Neutrophil (primary cell): ENCODE results near the gene LRRK2.
A peak's percentile ranks its signal among the peaks of the same experiment; 100 is the strongest.

Experiments
- H3K27ac ChIP-seq: fragments of 200-600 bp; sonication (generic); 2 replicates; pipeline ENCODE4 v1.5.1; 2016; ENCODE audit warnings: mild to moderate bottlenecking, moderate library complexity
- H3K27me3 ChIP-seq: fragments of 200-600 bp; sonication (generic); 2 replicates; pipeline ENCODE4 v1.6.0; 2016; ENCODE audit warnings: mild to moderate bottlenecking
- H3K36me3 ChIP-seq: fragments of 200-600 bp; sonication (generic); 2 replicates; pipeline ENCODE4 v1.5.1; 2017
- H3K4me1 ChIP-seq, 2 experiments: fragments of 200-600 bp in 1 of 2; sonication (generic) in 1 of 2; 1 replicate in 1 of 2; 2 replicates in 1 of 2; pipeline versions ENCODE4 v1.5.1 to v1.6.1; 2013 to 2016; ENCODE audit warnings: low read depth in 1 of 2, low read length in 1 of 2, mild to moderate bottlenecking in 1 of 2, moderate library complexity in 1 of 2; ENCODE audit not compliant: control insufficient read depth in 1 of 2, insufficient read depth in 1 of 2
- H3K4me3 ChIP-seq, 2 experiments: fragments of 200-600 bp in 1 of 2; sonication (generic) in 1 of 2; 1 replicate in 1 of 2; 2 replicates in 1 of 2; pipeline ENCODE4 v1.5.1; 2013 to 2016; ENCODE audit warnings: low read depth in 1 of 2, low read length in 1 of 2, mild to moderate bottlenecking in 1 of 2, moderate library complexity in 1 of 2
- H3K9me3 ChIP-seq: fragments of 200-600 bp; sonication (generic); 2 replicates; pipeline ENCODE4 v1.5.1; 2016
- CTCF ChIP-seq: fragments of 200-600 bp; sonication (generic); IDR thresholded peaks from 2 replicates; pipeline ENCODE4 v1.5.1; 2016; ENCODE audit warnings: antibody characterized with exemption

LRRK2 gene

GRCh38 chr12:40215982-40216381 is 8.8 kb upstream of the LRRK2 start:
- no peaks in the 10 kb centered on the region for H3K27me3 ChIP-seq
- H3K4me3 ChIP-seq: peak overlapping the region; percentile 46 to 52
- no peak for TF ChIP-seq CTCF
- peak overlapping the region; percentile 93 for H3K27ac ChIP-seq
- H3K4me1 ChIP-seq: peaks cover 79 to 94% of the 10 kb centered on the region in 2 experiments
- no peaks in the 10 kb centered on the region for H3K9me3 ChIP-seq
- no peaks in the 10 kb centered on the region for H3K36me3 ChIP-seq

GRCh38 chr12:40216516-40217288 is 8.1 kb upstream of the LRRK2 start:
- H3K4me3 ChIP-seq: peak overlapping the region; percentile 46 to 52
- no peaks in the 10 kb centered on the region for H3K27me3 ChIP-seq
- no peaks in the 10 kb centered on the region for H3K36me3 ChIP-seq
- peak overlapping the region; percentile 93 for H3K27ac ChIP-seq
- H3K4me1 ChIP-seq: peaks cover 82 to 94% of the 10 kb centered on the region in 2 experiments
- no peak for TF ChIP-seq CTCF
- H3K9me3 ChIP-seq: no peaks in the 10 kb centered on the region

GRCh38 chr12:40219760-40220159 is 5.0 kb upstream of the LRRK2 start:
- Histone ChIP-seq H3K36me3 (no peaks in the 10 kb centered on the region), H3K4me3 (no peak overlapping the region), H3K9me3 (no peaks in the 10 kb centered on the region), H3K27me3 (no peaks in the 10 kb centered on the region), H3K4me1 (peaks cover 75 to 82% of the 10 kb centered on the region in 2 experiments), H3K27ac (peak overlapping the region; percentile 93)
- no peak for TF ChIP-seq CTCF

- Histone ChIP-seq H3K4me1 (peaks cover 56 to 71% of the 10 kb centered on the region in 2 experiments), H3K36me3 (peaks cover 8% of the 10 kb centered on the region), H3K27me3 (no peaks in the 10 kb centered on the region), H3K4me3 (peak overlapping the region; percentile 81 to 89), H3K9me3 (no peaks in the 10 kb centered on the region), H3K27ac (peak overlapping the region; percentile 97)
- TF ChIP-seq CTCF: no peak
Measured at GRCh38 chr12:40222247-40222646, 2.5 kb upstream of the LRRK2 start.

- H3K4me3 ChIP-seq: peak overlapping the region; percentile 81 to 89
- no peak for TF ChIP-seq CTCF
- H3K36me3 ChIP-seq: peaks cover 19% of the 10 kb centered on the region
- H3K27me3 ChIP-seq: no peaks in the 10 kb centered on the region
- peaks cover 53 to 71% of the 10 kb centered on the region in 2 experiments for H3K4me1 ChIP-seq
- H3K9me3 ChIP-seq: no peaks in the 10 kb centered on the region
- H3K27ac ChIP-seq: peak overlapping the region; percentile 97
Measured at GRCh38 chr12:40223646-40224045, 1.2 kb upstream of the LRRK2 start.
